Mucosa of descending colon (tissue), 3 donors: ENCODE results near the gene TNFRSF1B. TPM values are rescaled to one million over a fixed set of nuclear protein-coding genes. Genes with fewer than 3 reads are reported as not detected.

Source experiments
- ATAC-seq: fragments of 200-7000 bp; cut with Tn5 transposase; one replicate; pipeline ENCODE4 v1.9.1; 2020; ENCODE audit warnings: mild to moderate bottlenecking, moderate library complexity
- DNase-seq, 3 donors: peaks; one replicate each; pipeline ENCODE4 v3.0.0-alpha.2; 2020
- H3K36me3 ChIP-seq: fragments of 200-600 bp; one replicate; pipeline ENCODE4 v1.8.0; 2021; ENCODE audit warnings: low read depth, mild to moderate bottlenecking
- H3K4me1 ChIP-seq: fragments of 200-600 bp; one replicate; pipeline ENCODE4 v1.8.0; 2021; ENCODE audit warnings: low read depth, mild to moderate bottlenecking
- H3K4me3 ChIP-seq: fragments of 200-600 bp; one replicate; pipeline ENCODE4 v1.8.0; 2021; ENCODE audit warnings: mild to moderate bottlenecking
- H3K9me3 ChIP-seq: fragments of 200-600 bp; one replicate; pipeline ENCODE4 v1.8.0; 2021; ENCODE audit warnings: mild to moderate bottlenecking
- intact Hi-C, 2 donors: fragments of 100-400 bp; cut with DNase I in 1 of 2; cut with micrococcal nuclease in 1 of 2; formaldehyde crosslinking; loops; one replicate each; pipeline versions ENCODE4 v1.11.0 to v1.11.1; 2022; cut with DNase I, micrococcal nuclease
- total RNA-seq, 3 donors: library from RNA; stranded (reverse); fragmentation: NEBNext Ultra II Directional in 2 of 3; extraction: Animal tissue kit (Norgen Biotek cat#: 25700) in 2 of 3; gene quantifications; one replicate each; pipeline versions ENCODE4 v1.2.1 to v1.2.4, GENCODE V29; 2021 to 2023
- TF ChIP-seq, protein P1 (sequence below): fragments of 200-600 bp; IDR thresholded peaks from one replicate; pipeline ENCODE4 v1.8.0; 2022; ENCODE audit warnings: antibody characterized with exemption, mild to moderate bottlenecking
- donor health status: DM: no; HTN: no; CAD: no; lungs with moderate emphysema.
- donor health status: DM: no; HTN: no; CAD: no.
- donor health status: DM: no; HTN: yes; CAD: no.

TNFRSF1B gene
- total RNA-seq, 3 donors from 2014 or later: 20.3 to 39.3 (median 31.6) TPM

DNA sequence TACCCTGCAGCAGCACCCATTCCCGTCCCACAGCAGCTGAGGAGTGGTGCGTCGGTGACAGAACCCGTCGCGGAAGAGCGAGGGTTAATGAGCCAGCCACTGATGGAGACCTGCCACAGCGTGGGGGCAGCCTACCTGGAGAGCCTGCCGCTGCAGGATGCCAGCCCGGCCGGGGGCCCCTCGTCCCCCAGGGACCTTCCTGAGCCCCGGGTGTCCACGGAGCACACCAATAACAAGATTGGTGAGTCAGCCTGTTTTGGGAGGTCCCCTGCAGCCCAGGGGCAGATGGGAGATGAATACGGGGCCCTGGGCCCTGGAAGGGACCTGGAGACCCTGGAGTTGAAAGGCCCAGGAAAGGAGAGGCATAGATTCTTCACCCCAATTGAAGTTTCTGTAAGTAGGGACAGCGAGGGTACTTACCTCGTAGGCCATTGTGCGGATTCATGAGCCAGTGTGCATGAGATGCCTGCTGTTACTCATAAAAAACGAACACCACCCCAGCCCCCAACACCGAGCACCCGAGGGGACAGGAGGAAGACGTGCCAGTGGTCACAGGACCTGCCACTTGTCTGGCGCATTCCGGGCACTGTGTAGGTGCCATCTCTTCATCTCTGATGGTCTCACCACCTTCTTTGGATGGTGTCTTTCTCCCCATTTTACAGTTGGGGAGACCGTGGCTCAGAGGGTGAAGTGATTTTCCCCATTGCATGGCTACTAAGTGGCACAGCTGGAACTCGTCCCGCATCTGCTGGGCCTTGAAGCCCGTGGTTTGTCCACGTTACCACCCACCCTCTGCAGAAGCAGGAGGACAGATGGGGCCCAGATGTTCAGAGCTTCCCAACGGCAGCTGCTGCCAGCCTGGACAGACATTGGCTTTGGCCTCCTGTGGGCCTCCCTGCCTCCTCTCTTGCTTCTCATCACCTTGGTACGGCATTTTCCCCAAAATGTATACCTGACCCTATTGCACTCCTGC lies 28.3 kb upstream of the TNFRSF1B start:
- TF ChIP-seq, protein P1, sequence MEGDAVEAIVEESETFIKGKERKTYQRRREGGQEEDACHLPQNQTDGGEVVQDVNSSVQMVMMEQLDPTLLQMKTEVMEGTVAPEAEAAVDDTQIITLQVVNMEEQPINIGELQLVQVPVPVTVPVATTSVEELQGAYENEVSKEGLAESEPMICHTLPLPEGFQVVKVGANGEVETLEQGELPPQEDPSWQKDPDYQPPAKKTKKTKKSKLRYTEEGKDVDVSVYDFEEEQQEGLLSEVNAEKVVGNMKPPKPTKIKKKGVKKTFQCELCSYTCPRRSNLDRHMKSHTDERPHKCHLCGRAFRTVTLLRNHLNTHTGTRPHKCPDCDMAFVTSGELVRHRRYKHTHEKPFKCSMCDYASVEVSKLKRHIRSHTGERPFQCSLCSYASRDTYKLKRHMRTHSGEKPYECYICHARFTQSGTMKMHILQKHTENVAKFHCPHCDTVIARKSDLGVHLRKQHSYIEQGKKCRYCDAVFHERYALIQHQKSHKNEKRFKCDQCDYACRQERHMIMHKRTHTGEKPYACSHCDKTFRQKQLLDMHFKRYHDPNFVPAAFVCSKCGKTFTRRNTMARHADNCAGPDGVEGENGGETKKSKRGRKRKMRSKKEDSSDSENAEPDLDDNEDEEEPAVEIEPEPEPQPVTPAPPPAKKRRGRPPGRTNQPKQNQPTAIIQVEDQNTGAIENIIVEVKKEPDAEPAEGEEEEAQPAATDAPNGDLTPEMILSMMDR: no peak
- no peak overlapping the region for H3K4me3 ChIP-seq
- intact Hi-C loops: no loop called here
- H3K4me1 ChIP-seq: peaks cover 4% of the 10 kb centered on the region
- DNase-seq (no peak), ATAC-seq (no peak)
- H3K9me3 ChIP-seq: no peaks in the 10 kb centered on the region
- H3K36me3 ChIP-seq: no peaks in the 10 kb centered on the region

DNA sequence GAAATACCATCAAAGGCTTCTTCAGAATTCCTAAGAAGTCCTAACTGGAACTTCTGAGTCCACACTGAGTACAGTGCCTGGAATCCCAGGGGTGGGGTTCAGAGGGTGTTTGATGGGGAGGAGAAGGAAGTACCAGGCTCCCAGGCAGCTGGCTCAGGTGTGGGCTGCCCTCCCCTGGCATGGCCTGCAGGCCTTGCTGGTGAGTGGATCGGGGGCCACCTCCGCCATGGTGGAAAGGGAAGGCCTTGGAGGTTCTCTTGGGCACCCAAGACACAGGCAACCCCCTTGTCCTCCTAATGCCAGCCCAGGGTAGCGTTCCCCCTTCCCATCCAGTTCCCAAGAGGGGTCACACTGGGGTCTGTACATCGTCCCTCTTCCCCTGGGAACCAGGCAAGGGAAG lies 26.8 kb upstream of the TNFRSF1B start:
- Histone ChIP-seq H3K4me3 (no peak overlapping the region), H3K4me1 (peaks cover 15% of the 10 kb centered on the region), H3K9me3 (no peaks in the 10 kb centered on the region), H3K36me3 (no peaks in the 10 kb centered on the region)
- peak; percentile 14 for ATAC-seq
- peak in 1 of 3 donors; percentile 34 for DNase-seq
- intact Hi-C loops: no loop called here
- TF ChIP-seq, protein P1: no peak

DNA sequence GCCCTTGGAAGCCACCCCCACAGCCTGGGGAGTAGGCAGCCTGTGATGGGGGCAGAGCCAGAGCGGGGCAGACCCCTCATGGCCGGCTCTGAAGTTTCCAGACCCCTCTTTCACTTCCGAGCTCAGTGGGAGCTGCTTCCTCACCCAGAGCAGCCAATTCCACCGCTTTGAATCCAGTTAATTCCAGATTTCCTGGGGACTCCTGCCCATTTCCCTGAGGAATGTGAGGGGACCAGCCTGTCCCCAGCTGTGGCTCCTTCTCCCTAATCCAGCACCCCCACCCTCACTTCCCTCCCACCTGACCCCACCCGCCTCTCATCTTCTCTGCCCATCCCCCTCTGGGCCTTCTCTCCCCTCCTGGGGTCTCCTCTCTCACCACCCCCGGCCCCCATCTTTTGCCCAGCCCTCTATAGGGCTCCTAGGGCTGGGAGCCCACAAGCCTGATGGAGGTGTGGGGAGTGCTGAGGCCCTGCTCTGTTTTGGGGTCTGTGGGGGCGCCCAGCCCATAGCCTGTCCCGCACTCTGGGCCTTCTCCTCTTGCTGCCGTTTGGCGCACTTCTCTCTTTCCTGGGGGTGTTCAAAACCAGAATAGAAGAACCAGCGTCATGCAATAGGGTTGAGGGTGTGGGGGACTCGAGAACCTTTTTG lies 26.2 kb upstream of the TNFRSF1B start:
- TF ChIP-seq, protein P1: no peak
- ATAC-seq (no peak), DNase-seq (peak in 1 of 3 donors; percentile 42)
- H3K4me3 ChIP-seq: no peak overlapping the region
- intact Hi-C loops: no loop called here
- H3K4me1 ChIP-seq: peaks cover 15% of the 10 kb centered on the region
- no peaks in the 10 kb centered on the region for H3K36me3 ChIP-seq
- no peaks in the 10 kb centered on the region for H3K9me3 ChIP-seq

DNA sequence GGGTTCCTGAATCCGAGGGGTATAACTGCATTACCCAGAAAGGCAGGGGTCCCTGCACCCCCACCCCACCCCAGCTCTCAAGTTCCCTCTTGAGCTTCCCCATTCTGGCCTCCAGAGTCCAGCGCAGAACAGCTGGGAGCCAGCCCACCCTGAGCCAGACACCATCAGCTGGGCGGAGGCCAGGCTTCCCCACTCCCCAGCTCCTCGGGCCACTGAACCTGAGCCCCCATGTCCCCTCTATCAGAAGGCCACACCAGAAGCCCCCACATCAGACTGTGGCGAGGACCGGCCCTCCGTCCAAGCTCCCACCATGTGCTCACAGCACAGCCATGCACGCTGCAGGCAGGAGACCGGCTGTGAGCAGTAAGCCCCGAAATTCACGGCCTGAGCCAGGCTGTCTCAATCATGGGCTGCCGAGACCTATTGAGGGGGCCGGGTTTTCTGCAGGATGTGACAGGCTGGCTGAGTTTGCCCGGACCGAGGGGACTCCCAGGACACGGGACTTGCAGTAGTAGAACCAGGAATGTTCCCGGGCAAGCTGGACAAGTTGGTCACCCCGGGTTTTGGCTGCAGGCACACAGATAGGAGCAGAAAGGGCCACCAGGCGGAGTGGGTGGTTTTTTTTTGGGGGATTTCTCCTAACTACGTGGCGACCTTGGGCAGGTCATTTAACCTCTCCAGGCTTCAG lies 25.5 kb upstream of the TNFRSF1B start:
- Histone ChIP-seq H3K4me3 (no peak overlapping the region), H3K4me1 (peaks cover 15% of the 10 kb centered on the region), H3K36me3 (no peaks in the 10 kb centered on the region), H3K9me3 (no peaks in the 10 kb centered on the region)
- TF ChIP-seq, protein P1: no peak
- ATAC-seq (no peak), DNase-seq (peak in 2 of 3 donors; percentile 36 to 58)
- intact Hi-C loops: no loop called here

DNA sequence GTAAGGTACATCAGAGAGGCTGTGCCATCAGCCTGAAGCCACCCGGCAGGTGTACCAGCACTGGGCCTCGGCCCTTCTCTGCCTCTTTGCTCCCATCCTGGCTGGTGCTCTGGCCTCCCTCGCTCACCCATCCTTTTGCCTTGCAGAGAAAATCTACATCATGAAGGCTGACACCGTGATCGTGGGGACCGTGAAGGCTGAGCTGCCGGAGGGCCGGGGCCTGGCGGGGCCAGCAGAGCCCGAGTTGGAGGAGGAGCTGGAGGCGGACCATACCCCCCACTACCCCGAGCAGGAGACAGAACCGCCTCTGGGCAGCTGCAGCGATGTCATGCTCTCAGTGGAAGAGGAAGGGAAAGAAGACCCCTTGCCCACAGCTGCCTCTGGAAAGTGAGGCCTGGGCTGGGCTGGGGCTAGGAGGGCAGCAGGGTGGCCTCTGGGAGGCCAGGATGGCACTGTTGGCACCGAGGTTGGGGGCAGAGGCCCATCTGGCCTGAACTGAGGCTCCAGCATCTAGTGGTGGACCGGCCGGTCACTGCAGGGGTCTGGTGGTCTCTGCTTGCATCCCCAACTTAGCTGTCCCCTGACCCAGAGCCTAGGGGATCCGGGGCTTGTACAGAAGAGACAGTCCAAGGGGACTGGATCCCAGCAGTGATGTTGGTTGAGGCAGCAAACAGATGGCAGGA lies 24.5 kb upstream of the TNFRSF1B start:
- peaks cover 21% of the 10 kb centered on the region for H3K4me1 ChIP-seq

More for the DNA sequence above, 24.5 kb upstream of the TNFRSF1B start:
- DNase-seq (peak in 2 of 3 donors; percentile 31 to 53), ATAC-seq (no peak)
- Histone ChIP-seq H3K4me3 (no peak overlapping the region), H3K9me3 (no peaks in the 10 kb centered on the region), H3K36me3 (no peaks in the 10 kb centered on the region)
- intact Hi-C loops: no loop called here
- TF ChIP-seq, protein P1: no peak
